PFSK-1 (cell line): ENCODE measurements around the gene STYK1.

Experiments
- FOXP2 ChIP-seq: optimal IDR thresholded peaks from 2 replicates; pipeline ENCODE3; 2011; ENCODE audit warnings: borderline replicate concordance, control low read depth, inconsistent platforms; ENCODE audit not compliant: insufficient read depth; ENCODE audit errors: extremely low read length, extremely low read depth
- POLR2AphosphoS5 ChIP-seq: IDR thresholded peaks from 2 replicates; pipeline ENCODE4 v1.6.1; 2012; ENCODE audit warnings: low read depth, mild to moderate bottlenecking, control low read depth, low read length, moderate library complexity
- SIN3A ChIP-seq: IDR thresholded peaks from 2 replicates; pipeline ENCODE4 v1.6.1; 2012; ENCODE audit warnings: mild to moderate bottlenecking, low read length, moderate library complexity, borderline replicate concordance; ENCODE audit not compliant: insufficient read depth
- TAF1 ChIP-seq: IDR thresholded peaks from 2 replicates; pipeline ENCODE4 v1.6.1; 2012; ENCODE audit warnings: low read length, control low read depth, borderline replicate concordance; ENCODE audit not compliant: insufficient read depth
- TF ChIP-seq, protein P1 (sequence below), 2 experiments: IDR thresholded peaks; 2 replicates each; pipeline versions ENCODE4 v1.6.1 to v1.8.0; 2011 to 2012; ENCODE audit warnings: low read depth in 2 of 2, low read length in 2 of 2, control low read depth in 1 of 2, inconsistent platforms in 1 of 2, mild to moderate bottlenecking in 1 of 2, moderate library complexity in 1 of 2; ENCODE audit not compliant: insufficient read depth in 1 of 2

Gene STYK1

DNA sequence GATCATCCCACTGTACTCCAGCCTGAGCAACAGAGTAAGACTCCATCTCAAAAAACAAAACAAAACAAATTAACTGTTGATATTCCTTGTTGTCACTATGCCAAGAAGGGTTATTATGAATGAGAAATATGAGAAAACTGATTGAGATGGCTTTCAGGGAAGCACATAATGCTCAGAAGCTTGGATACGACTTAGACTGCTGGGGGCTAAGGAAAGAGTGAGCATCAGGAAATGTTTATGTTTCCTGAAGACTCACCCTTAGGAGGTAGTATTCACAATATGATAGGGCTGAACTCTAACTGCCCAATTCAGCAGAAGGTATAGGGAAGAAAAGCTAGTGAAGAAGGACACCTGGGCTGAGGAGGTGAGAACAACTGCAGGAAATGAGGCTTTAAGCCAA is 6.3 kb downstream of the STYK1 start:
- no peak for TF ChIP-seq POLR2AphosphoS5
- TF ChIP-seq, protein P1, sequence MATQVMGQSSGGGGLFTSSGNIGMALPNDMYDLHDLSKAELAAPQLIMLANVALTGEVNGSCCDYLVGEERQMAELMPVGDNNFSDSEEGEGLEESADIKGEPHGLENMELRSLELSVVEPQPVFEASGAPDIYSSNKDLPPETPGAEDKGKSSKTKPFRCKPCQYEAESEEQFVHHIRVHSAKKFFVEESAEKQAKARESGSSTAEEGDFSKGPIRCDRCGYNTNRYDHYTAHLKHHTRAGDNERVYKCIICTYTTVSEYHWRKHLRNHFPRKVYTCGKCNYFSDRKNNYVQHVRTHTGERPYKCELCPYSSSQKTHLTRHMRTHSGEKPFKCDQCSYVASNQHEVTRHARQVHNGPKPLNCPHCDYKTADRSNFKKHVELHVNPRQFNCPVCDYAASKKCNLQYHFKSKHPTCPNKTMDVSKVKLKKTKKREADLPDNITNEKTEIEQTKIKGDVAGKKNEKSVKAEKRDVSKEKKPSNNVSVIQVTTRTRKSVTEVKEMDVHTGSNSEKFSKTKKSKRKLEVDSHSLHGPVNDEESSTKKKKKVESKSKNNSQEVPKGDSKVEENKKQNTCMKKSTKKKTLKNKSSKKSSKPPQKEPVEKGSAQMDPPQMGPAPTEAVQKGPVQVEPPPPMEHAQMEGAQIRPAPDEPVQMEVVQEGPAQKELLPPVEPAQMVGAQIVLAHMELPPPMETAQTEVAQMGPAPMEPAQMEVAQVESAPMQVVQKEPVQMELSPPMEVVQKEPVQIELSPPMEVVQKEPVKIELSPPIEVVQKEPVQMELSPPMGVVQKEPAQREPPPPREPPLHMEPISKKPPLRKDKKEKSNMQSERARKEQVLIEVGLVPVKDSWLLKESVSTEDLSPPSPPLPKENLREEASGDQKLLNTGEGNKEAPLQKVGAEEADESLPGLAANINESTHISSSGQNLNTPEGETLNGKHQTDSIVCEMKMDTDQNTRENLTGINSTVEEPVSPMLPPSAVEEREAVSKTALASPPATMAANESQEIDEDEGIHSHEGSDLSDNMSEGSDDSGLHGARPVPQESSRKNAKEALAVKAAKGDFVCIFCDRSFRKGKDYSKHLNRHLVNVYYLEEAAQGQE (IDR thresholded peaks at IDR 0.05; ENCODE audit: insufficient read depth in 1 of 2, low read depth in 2 of 2, low read length in 2 of 2), result no peak
- no peak for TF ChIP-seq SIN3A
- TF ChIP-seq TAF1, result no peak
- TF ChIP-seq FOXP2, result no peak

DNA sequence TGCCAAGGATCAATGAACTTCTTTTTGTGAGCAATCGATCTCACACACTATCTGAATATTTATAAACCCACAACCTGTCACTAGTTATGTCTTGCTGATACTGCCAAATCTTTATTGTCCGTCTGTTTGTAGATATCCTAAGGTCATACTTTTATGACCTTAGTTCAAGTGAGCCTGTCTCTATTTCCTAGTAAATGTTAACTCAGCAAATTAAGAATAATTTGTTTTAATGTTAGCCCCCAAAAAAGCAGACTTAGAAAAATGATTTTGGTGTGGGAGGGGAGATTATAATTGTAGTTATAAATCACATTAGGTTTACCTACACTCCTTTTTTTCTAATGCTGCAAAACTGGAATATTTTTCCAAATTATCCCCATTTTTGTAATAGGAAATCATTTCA is 9.4 kb downstream of the STYK1 start:
- TF ChIP-seq, protein P1 (IDR thresholded peaks at IDR 0.05; ENCODE audit: insufficient read depth in 1 of 2, low read depth in 2 of 2, low read length in 2 of 2), result no peak
- TF ChIP-seq POLR2AphosphoS5 (no peak), TAF1 (no peak), SIN3A (no peak), FOXP2 (no peak)

DNA sequence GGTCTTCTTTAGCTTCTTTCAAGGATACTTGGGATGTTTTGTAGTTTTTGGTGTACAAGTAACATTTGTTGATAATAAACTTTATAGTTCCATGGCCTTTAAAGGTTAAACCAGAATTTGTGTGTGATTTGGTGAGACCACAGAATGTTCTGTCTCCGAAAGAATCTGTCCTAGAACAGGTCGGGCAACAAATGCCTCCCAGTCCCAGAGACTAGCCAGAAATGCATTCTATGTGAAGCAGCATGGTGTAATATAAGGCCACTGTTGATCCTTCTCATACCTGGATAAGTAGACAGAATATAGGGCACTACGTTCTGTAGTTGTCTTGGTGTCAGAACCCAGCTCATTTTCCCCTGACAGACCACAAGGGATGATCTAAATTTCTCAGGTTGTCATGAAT is 10.0 kb downstream of the STYK1 start:
- TF ChIP-seq TAF1, result no peak

DNA sequence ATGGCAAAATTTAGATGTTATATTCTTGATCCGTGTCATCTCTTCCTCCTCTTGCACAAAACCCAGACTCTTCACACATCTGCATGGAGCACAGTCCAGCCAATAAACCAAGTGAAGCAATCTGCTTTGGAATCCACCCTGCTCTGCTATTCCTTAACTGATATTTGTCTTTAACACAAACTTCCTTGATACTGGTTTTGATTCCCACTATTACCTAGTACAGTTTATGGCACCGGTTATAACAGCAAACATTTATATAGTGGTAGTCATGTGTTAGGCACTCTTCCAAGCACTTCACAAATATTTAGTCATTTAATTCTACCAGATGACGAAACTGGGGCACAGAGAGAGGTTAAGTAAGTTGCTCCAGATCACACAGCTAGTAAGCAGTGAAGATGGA is 12.5 kb downstream of the STYK1 start:
- no peak for TF ChIP-seq SIN3A
- TF ChIP-seq TAF1, result no peak

DNA sequence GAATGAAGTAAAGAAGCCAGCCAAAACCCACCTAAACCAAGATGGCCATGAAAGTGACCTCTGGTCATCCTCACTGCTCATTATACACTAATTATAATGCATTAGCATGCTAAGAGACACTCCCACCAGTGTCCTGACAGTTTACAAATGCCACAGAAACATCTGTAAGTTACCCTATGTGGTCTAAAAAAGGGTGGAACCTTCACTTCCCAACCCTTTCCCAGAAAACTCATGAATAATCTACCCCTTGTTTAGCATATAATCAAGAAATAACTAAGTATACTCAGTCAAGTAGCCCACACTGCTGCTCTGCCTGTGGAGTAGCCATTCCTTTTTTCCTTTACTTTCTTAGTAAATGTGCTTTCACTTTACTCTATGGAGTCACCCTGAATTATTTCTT is 19.8 kb downstream of the STYK1 start:
- TF ChIP-seq FOXP2 (no peak), POLR2AphosphoS5 (no peak), TAF1 (no peak), SIN3A (no peak)
- TF ChIP-seq, protein P1 (IDR thresholded peaks at IDR 0.05; ENCODE audit: insufficient read depth in 1 of 2, low read depth in 2 of 2, low read length in 2 of 2), result no peak

DNA sequence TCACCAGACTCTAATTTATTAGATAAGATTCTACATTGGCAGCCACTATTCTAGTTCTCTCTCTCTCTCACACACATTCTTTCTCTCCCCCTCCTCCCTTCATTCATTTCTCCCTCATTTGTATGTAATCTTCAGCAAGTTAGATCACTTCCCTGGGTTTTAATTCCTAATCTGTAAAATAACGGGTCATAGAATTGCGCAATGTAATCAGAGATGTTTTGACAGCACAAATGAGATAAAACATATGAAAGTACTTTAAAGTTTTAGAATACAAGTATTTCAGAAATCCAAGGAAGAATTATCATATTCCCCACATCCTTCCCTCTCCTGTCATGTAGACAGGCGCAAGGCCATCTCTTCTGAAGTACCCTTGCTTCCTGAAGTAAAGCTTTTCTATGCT is 21.7 kb downstream of the STYK1 start:
- no peak for TF ChIP-seq FOXP2
- no peak for TF ChIP-seq POLR2AphosphoS5
- TF ChIP-seq TAF1, result no peak
- TF ChIP-seq, protein P1 (IDR thresholded peaks at IDR 0.05; ENCODE audit: insufficient read depth in 1 of 2, low read depth in 2 of 2, low read length in 2 of 2), result no peak
- no peak for TF ChIP-seq SIN3A
